IPS-18c (cell line): ENCODE measurements around the gene COL1A1.

ENCODE experiments used
- H3K4me3 ChIP-seq: 2 replicates; pipeline ENCODE4 v1.7.0; 2013; ENCODE audit warnings: low read depth, mild to moderate bottlenecking, low read length, moderate library complexity; ENCODE audit not compliant: insufficient read depth
- H3K9me3 ChIP-seq: one replicate; pipeline ENCODE4 v1.6.1; 2013; ENCODE audit warnings: mild to moderate bottlenecking, low read length, moderate library complexity; ENCODE audit not compliant: control insufficient read depth, insufficient read depth

COL1A1 gene

GRCh38 chr17:50169881-50170459 lies 31.5 kb downstream of the COL1A1 start:
- Histone ChIP-seq H3K9me3 (no peaks in the 10 kb centered on the region), H3K4me3 (no peak overlapping the region)

GRCh38 chr17:50169121-50169764 lies 32.2 kb downstream of the COL1A1 start:
- H3K9me3 ChIP-seq, result no peaks in the 10 kb centered on the region
- no peak overlapping the region for H3K4me3 ChIP-seq

GRCh38 chr17:50168319-50168718 lies 33.1 kb downstream of the COL1A1 start:
- H3K4me3 ChIP-seq, result no peak overlapping the region

DNA sequence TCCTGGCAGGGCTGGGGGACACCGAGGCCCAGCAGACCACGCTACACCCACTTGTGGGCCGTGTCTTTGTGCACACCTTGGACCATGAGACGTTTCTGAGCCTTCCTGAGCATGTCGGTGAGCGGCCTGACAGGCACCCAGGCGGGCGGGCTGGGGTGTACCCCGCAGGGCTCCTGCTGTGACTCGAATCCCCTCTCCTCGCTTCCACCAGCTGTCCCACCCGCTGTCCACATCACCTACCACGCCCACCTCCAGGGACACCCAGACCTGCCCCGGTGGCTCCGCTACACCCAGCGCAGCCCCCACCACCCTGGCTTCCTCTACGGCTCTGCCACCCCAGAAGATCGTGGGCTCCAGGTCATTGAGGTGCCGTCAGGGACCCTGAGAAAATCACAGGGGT lies 34.1 kb downstream of the COL1A1 start:
- no peak overlapping the region for H3K4me3 ChIP-seq
- no peaks in the 10 kb centered on the region for H3K9me3 ChIP-seq

More at GRCh38 chr17:50168319-50168718, 33.1 kb downstream of the COL1A1 start:
- H3K9me3 ChIP-seq, result no peaks in the 10 kb centered on the region

GRCh38 chr17:50166518-50167181 lies 34.8 kb downstream of the COL1A1 start:
- Histone ChIP-seq H3K4me3 (no peak overlapping the region), H3K9me3 (no peaks in the 10 kb centered on the region)

DNA sequence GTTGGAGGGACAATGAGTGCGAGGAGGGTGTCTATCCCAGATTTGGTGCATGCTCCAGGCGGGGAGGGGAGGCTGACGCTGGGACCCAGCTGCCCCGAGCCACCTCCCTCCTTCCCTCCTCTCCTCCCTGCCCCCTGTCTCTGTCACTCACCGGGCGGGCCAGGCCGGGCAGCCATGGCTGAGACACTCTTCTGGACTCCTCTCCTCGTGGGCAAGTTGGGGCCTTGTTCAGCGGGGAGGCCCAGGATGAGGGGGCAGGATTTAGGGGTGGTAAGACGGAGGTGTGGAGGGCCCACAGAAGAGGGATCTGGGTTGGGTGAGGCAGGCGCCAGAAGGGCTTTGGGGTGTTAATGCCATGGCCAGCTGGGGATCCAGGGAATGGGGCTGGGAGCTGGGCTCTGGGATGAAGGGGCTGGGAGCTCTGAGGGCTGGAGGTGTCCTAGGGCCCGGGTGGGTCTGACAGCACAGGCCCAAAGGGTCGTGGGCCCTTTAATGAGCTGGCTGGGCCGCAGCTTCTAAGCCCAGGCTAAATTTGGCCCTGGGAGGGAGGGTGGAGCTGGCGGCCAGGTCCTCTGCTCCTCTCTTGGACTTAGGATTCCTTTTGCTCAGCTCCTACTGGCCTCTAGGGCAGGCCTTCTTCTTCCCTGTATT lies 35.4 kb downstream of the COL1A1 start, which contains the start of gene SGCA:
Gene SGCA (plus strand): TSS at position 139 of the 651 bp plus-strand sequence. CDS start 36 bp downstream, at position 175.
- Histone ChIP-seq H3K9me3 (no peaks in the 10 kb centered on the region), H3K4me3 (no peak within 1 kb of the TSS)

- no peak overlapping the region for H3K4me3 ChIP-seq
- no peaks in the 10 kb centered on the region for H3K9me3 ChIP-seq
Observed at GRCh38 chr17:50165466-50165865, 36.0 kb downstream of the COL1A1 start.

- Histone ChIP-seq H3K4me3 (no peak overlapping the region), H3K9me3 (no peaks in the 10 kb centered on the region)
Observed at GRCh38 chr17:50165066-50165465, 36.4 kb downstream of the COL1A1 start.

DNA sequence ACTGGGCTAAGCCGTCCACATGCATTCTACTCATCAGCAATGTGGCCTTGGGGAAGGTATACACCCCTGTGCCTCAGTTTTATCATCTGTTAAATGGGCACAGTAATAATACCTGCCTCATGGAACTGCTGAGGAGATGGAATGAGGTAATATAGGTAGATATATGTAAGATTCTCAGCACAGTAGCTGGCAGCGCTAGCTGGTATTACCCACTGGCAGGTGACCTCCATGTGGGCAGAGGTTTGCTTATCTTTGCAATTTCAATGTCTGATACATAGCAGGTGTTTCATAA lies 36.8 kb downstream of the COL1A1 start:
- Histone ChIP-seq H3K4me3 (no peak overlapping the region), H3K9me3 (no peaks in the 10 kb centered on the region)

DNA sequence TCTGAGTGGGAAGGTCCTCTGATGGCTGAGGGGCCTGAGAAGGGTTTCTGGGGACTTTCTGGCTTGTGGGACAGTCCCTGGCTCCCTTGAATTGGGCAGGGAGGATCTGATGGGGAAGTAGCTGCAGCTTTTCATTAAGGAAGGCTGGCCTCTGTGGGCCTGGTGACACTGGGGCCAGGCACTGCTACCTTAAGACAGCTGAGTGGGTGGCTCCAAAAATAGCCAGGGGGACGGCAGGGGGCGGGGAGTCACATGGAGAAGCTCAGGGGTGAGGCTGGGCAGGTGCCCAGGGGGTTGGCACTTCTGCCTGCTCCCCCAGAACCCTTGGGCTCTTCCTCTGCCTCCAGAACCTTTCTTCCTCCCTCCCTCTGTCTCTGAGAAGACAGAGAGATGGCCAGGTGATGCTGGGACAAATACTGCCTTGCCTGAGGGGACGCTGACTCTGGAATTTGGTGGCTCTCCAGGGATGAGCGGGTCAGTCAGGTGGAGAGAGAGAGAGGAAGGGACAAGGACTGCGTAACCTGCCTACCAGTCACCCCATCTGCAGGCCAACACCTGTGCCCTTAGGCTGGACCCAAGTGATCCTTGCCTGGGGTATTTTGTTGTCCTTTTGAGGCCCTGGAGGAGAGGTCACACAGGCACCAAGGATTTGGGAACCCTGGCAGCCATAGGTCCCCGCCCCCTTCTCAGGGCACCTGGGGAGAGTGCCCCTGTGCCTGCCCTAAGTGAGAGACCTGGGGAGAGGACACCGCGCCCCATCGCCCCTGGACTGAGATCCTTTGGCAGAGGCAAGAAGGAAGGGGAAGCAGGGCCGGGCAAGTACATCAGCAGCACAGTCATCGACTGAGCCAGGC lies 37.4 kb downstream of the COL1A1 start:
- H3K4me3 ChIP-seq, result no peak overlapping the region

DNA sequence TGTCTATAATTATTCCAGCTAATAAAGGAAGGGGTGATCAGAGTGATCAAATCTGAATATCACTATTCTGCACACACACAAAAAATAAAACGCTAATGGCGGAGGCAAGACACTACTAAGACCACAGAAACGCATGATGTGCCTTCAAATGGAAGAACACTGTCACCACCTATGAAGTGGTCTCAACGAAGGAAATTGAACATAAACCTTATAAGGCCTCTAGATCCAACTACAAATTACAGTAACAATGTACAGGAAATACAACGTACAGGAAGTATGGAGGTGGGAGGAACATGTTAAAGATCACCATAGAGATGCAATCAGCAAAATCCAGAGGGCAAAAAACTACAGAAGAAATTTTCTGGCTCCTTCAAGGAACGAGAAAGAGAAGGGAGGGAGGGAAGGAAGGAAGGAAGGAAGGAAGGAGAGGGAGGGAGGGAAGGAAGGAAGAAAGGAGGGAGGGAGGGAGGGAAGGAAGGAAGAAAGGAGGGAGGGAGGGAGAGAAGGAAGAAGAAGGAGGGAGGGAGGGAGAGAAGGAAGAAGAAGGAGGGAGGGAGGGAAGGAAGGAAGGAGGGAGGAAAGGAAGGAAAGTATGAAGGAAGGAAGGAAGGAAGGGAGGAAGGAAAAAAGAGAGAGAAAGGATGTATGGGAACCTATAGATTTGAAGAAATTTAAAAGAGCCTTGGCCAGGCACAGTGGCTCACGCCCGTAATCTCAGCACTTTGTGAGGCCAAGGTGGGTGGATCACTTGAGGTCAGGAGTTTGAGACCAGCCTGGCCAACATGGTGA lies 38.8 kb downstream of the COL1A1 start:
- H3K4me3 ChIP-seq, result no peak overlapping the region
- no peaks in the 10 kb centered on the region for H3K9me3 ChIP-seq

More for the DNA sequence above, 37.4 kb downstream of the COL1A1 start:
- no peaks in the 10 kb centered on the region for H3K9me3 ChIP-seq

GRCh38 chr17:50161911-50162288 lies 39.5 kb downstream of the COL1A1 start:
- no peak overlapping the region; the same call in 1 of the 2 replicates for H3K4me3 ChIP-seq

GRCh38 chr17:50161023-50161910 lies 40.2 kb downstream of the COL1A1 start:
- H3K9me3 ChIP-seq, result no peaks in the 10 kb centered on the region
- peak overlapping the region; percentile 42 for H3K4me3 ChIP-seq

More at GRCh38 chr17:50161911-50162288, 39.5 kb downstream of the COL1A1 start:
- no peaks in the 10 kb centered on the region for H3K9me3 ChIP-seq

GRCh38 chr17:50157891-50158290 lies 43.5 kb downstream of the COL1A1 start:
- Histone ChIP-seq H3K4me3 (no peak overlapping the region), H3K9me3 (no peaks in the 10 kb centered on the region)

- no peaks in the 10 kb centered on the region for H3K9me3 ChIP-seq
- H3K4me3 ChIP-seq, result no peak overlapping the region
Observed at GRCh38 chr17:50155115-50155819, 46.2 kb downstream of the COL1A1 start.
